Tibial nerve (tissue), 3 donors: ENCODE data around the gene ANKRD6.

Experiments used
- POLR2A ChIP-seq, 2 donors: fragments of 450-650 bp; IDR thresholded peaks; one replicate each; pipeline ENCODE4 v1.6.1; 2017; ENCODE audit warnings: antibody characterized with exemption in 2 of 2, mild to moderate bottlenecking in 2 of 2, moderate library complexity in 2 of 2
- TF ChIP-seq, protein P1 (sequence below), 5 experiments: fragments of 200-600 bp in 3 of 5; fragments of 450-650 bp in 2 of 5; sonication (generic) in 3 of 5; IDR thresholded peaks; one replicate each; pipeline ENCODE4 v1.5.1; 2016 to 2019; ENCODE audit warnings: antibody characterized with exemption in 5 of 5, mild to moderate bottlenecking in 3 of 5, moderate library complexity in 2 of 5

DNA sequence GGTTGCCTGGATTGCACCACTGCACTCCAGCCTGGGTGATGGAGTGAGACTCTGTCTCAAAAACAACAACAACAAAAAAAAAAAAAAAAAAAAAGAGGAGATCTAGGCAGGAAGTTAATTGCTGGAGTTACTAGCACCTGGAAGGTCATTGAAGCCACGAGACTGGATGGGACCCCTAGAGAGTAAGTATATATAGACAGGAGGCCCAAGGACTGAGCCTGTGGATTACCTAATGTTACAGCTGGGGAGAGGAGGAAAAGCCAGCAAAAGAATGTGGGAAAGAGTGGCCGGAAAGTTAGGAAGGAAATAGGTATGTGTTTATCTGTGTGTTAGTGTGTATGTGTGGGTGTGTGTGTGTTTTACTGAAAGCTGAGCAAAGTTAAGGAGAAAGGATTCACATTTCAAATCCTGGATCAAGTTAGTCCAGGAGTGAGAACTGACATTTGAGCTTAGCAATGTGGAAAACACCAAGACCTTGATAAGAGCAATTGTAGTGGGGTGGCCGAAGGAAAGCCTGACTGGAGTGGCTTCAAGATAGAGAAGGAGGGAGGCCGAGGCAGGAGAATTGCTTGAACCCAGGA, 38.4 kb downstream of the ANKRD6 start:
- TF ChIP-seq, protein P1, sequence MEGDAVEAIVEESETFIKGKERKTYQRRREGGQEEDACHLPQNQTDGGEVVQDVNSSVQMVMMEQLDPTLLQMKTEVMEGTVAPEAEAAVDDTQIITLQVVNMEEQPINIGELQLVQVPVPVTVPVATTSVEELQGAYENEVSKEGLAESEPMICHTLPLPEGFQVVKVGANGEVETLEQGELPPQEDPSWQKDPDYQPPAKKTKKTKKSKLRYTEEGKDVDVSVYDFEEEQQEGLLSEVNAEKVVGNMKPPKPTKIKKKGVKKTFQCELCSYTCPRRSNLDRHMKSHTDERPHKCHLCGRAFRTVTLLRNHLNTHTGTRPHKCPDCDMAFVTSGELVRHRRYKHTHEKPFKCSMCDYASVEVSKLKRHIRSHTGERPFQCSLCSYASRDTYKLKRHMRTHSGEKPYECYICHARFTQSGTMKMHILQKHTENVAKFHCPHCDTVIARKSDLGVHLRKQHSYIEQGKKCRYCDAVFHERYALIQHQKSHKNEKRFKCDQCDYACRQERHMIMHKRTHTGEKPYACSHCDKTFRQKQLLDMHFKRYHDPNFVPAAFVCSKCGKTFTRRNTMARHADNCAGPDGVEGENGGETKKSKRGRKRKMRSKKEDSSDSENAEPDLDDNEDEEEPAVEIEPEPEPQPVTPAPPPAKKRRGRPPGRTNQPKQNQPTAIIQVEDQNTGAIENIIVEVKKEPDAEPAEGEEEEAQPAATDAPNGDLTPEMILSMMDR (IDR thresholded peaks at IDR 0.05) = no peak
- TF ChIP-seq POLR2A (IDR thresholded peaks at IDR 0.05) = no peak
